HepG2 (cell line): ENCODE results near the gene ULBP2. TPM values are rescaled to one million over a fixed set of nuclear protein-coding genes. Genes with fewer than 3 reads are reported as not detected.

Experiments used
- ASH2L ChIP-seq: fragments of 300-600, 200-600 bp; sonication (generic); IDR thresholded peaks from 2 replicates; pipeline ENCODE4 v1.7.0; 2017; ENCODE audit warnings: low read depth, mild to moderate bottlenecking, moderate library complexity, mixed read lengths, low read length; ENCODE audit not compliant: insufficient read length
- E2F5 ChIP-seq: sonication (generic); formaldehyde crosslinking; conservative IDR thresholded peaks from 2 replicates; pipeline ENCODE4 v1.4.0; 2020; ENCODE audit warnings: missing genetic modification reagents
- ELF1 ChIP-seq: sonication (generic); formaldehyde crosslinking; IDR thresholded peaks from 2 replicates; pipeline ENCODE4 v1.4.0; 2020; ENCODE audit warnings: missing genetic modification reagents
- FOXA1 ChIP-seq, 2 experiments: fragments of 450-650 bp in 1 of 2; sonication (generic) in 1 of 2; formaldehyde crosslinking in 1 of 2; IDR thresholded peaks; 2 replicates each; pipeline versions ENCODE4 v1.4.0 to v1.6.1; 2016 to 2020; ENCODE audit warnings: missing genetic modification reagents in 1 of 2
- GMEB2 ChIP-seq: IDR thresholded peaks from 2 replicates; pipeline ENCODE4 v1.6.1; 2016; ENCODE audit warnings: missing biosample characterization, missing genetic modification reagents, low read depth
- HDAC1 ChIP-seq: sonication (generic); formaldehyde crosslinking; IDR thresholded peaks from 2 replicates; pipeline ENCODE4 v1.5.1; 2020; ENCODE audit warnings: mild to moderate bottlenecking, missing genetic modification reagents
- KDM2A ChIP-seq: sonication (generic); formaldehyde crosslinking; IDR thresholded peaks from 2 replicates; pipeline ENCODE4 v1.4.0; 2020; ENCODE audit warnings: low read depth, missing genetic modification reagents, borderline replicate concordance
- NFYB ChIP-seq: sonication (generic); formaldehyde crosslinking; IDR thresholded peaks from 2 replicates; pipeline ENCODE4 v1.4.0; 2020; ENCODE audit warnings: missing genetic modification reagents
- SRSF1 ChIP-seq: fragments of 200-400 bp; formaldehyde crosslinking; optimal IDR thresholded peaks from 2 replicates; pipeline ENCODE3; 2017; ENCODE audit warnings: mild to moderate bottlenecking, low read depth, low read length, moderate library complexity
- TEAD3 ChIP-seq: optimal IDR thresholded peaks from 2 replicates; pipeline ENCODE3; 2016; ENCODE audit warnings: borderline replicate concordance
- TRIM24 ChIP-seq: sonication (generic); formaldehyde crosslinking; IDR thresholded peaks from 2 replicates; pipeline ENCODE4 v1.8.0; 2022; ENCODE audit warnings: mild to moderate bottlenecking, missing genetic modification reagents
- ZFP36 ChIP-seq: fragments of 150-350 bp; IDR thresholded peaks from 2 replicates; pipeline ENCODE4 v1.6.1; 2018; ENCODE audit warnings: borderline replicate concordance, low read length, low read depth; ENCODE audit not compliant: partially characterized antibody
- ZMYM4 ChIP-seq: sonication (generic); formaldehyde crosslinking; IDR thresholded peaks from 2 replicates; pipeline ENCODE4 v1.8.1; 2023; ENCODE audit warnings: mild to moderate bottlenecking, missing genetic modification reagents
- ZNF234 ChIP-seq: sonication (generic); formaldehyde crosslinking; conservative IDR thresholded peaks from 2 replicates; pipeline ENCODE4 v1.5.1; 2020; ENCODE audit warnings: mild to moderate bottlenecking, missing genetic modification reagents
- ZNF263 ChIP-seq: sonication (generic); formaldehyde crosslinking; IDR thresholded peaks from 2 replicates; pipeline ENCODE4 v1.4.0; 2020; ENCODE audit warnings: missing genetic modification reagents
- ZNF264 ChIP-seq: sonication (generic); formaldehyde crosslinking; IDR thresholded peaks from 2 replicates; pipeline ENCODE4 v1.4.0; 2020; ENCODE audit warnings: missing genetic modification reagents
- ZNF276 ChIP-seq: sonication (generic); formaldehyde crosslinking; IDR thresholded peaks from 2 replicates; pipeline ENCODE4 v1.4.0; 2020; ENCODE audit warnings: mild to moderate bottlenecking, low read depth, missing genetic modification reagents
- ZNF281 ChIP-seq: sonication (generic); formaldehyde crosslinking; IDR thresholded peaks from 2 replicates; pipeline ENCODE4 v1.4.0; 2020; ENCODE audit warnings: missing genetic modification reagents, borderline replicate concordance
- ZNF772 ChIP-seq: sonication (generic); formaldehyde crosslinking; IDR thresholded peaks from 2 replicates; pipeline ENCODE4 v1.5.0; 2020; ENCODE audit warnings: mild to moderate bottlenecking, missing genetic modification reagents
- ZSCAN5A ChIP-seq: sonication (generic); formaldehyde crosslinking; IDR thresholded peaks from 2 replicates; pipeline ENCODE4 v1.8.0; 2022; ENCODE audit warnings: mild to moderate bottlenecking, missing genetic modification reagents, borderline replicate concordance
- polyA plus RNA-seq, 8 experiments: library from polyadenylated mRNA; depleted of rRNA in 3 of 8; stranded (reverse) in 7 of 8; unstranded in 1 of 8; fragments of >200 nt; fragmentation: Illumina TruSeq in 4 of 8; extraction: Trizol in 4 of 8; gene quantifications; 2 replicates each; pipeline versions ENCODE4 v1.2.1 to v1.2.3, GENCODE V29; 2011 to 2016; ENCODE audit warnings: low read depth in 4 of 8, missing spikeins in 1 of 8, mixed read lengths in 1 of 8; ENCODE audit not compliant: insufficient read depth in 1 of 8
- total RNA-seq, 5 experiments: library from RNA; depleted of rRNA; stranded (reverse); fragments of >200 nt; fragmentation: Illumina TruSeq; extraction: Trizol; gene quantifications; 2 replicates each; pipeline ENCODE4 v1.2.3, GENCODE V29; 2016; ENCODE audit warnings: low read depth in 1 of 5

ULBP2 gene
- total and polyA plus RNA-seq, 2 of the 13 experiments (the other 11 are each of a cell fraction or from before 2014, with no cell fraction given), result not detected

- TF ChIP-seq ZNF281 (CRISPR knock-in tag) (peak; percentile 86), ASH2L (peak; percentile 36), HDAC1 (CRISPR knock-in tag) (peak; percentile 80), ZNF234 (no peak), ZNF772 (CRISPR knock-in tag) (no peak), ZSCAN5A (no peak; the same call in 1 of the 2 replicates), ZNF276 (no peak), TEAD3 (CRISPR knock-in tag) (peak; percentile 91), ZMYM4 (CRISPR knock-in tag) (peak; percentile 53; the same call in 1 of the 2 replicates), SRSF1 (peak; percentile 60), TRIM24 (CRISPR knock-in tag) (no peak), NFYB (CRISPR knock-in tag) (no peak), KDM2A (CRISPR knock-in tag) (peak; percentile 80), GMEB2 (CRISPR knock-in tag) (no peak), ELF1 (CRISPR knock-in tag) (0 out of 2 replicates have a peak, but pooled peaks have one; percentile 23), ZNF264 (CRISPR knock-in tag) (0 out of 2 replicates have a peak, but pooled peaks have one; percentile 45), E2F5 (no peak), ZFP36 (no peak), FOXA1 (IDR thresholded peaks at IDR 0.05) (no peak), FOXA1 (CRISPR knock-in tag; IDR thresholded peaks at IDR 0.05) (no peak), ZNF263 (CRISPR knock-in tag) (no peak)
Measured at GRCh38 chr6:149925974-149926777, 15.6 kb upstream of the ULBP2 start (continued).
